ENCODE data around the gene ULK1. TPM values are rescaled to one million over a fixed set of nuclear protein-coding genes. Genes with fewer than 3 reads are reported as not detected.

The ULK1 gene
- total RNA-seq, 1 experiment from 2014 or later, result 48.9 TPM

- no peaks in the 10 kb centered on the region for H3K27me3 Mint-ChIP-seq (ENCODE audit: unreplicated experiment)
- TF ChIP-seq, protein P1, sequence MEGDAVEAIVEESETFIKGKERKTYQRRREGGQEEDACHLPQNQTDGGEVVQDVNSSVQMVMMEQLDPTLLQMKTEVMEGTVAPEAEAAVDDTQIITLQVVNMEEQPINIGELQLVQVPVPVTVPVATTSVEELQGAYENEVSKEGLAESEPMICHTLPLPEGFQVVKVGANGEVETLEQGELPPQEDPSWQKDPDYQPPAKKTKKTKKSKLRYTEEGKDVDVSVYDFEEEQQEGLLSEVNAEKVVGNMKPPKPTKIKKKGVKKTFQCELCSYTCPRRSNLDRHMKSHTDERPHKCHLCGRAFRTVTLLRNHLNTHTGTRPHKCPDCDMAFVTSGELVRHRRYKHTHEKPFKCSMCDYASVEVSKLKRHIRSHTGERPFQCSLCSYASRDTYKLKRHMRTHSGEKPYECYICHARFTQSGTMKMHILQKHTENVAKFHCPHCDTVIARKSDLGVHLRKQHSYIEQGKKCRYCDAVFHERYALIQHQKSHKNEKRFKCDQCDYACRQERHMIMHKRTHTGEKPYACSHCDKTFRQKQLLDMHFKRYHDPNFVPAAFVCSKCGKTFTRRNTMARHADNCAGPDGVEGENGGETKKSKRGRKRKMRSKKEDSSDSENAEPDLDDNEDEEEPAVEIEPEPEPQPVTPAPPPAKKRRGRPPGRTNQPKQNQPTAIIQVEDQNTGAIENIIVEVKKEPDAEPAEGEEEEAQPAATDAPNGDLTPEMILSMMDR (IDR thresholded peaks at IDR 0.05; ENCODE audit: unreplicated experiment), result no peak
- intact Hi-C loops (cut with micrococcal nuclease; ENCODE audit: unreplicated experiment), result no loop called here
- peaks cover 39% of the 10 kb centered on the region for H3K4me1 Mint-ChIP-seq (ENCODE audit: low read depth, unreplicated experiment)
- no peak overlapping the region for H3K27ac Mint-ChIP-seq (ENCODE audit: unreplicated experiment)
- no TSS peak for BruUV-seq (replicated peaks)
- CTCF ChIA-PET, result no interaction called here
- H3K4me3 Mint-ChIP-seq (ENCODE audit: low read depth, unreplicated experiment), result no peak overlapping the region
- no peak for DNase-seq
- H3K36me3 Mint-ChIP-seq (ENCODE audit: insufficient read depth, unreplicated experiment), result peaks cover 15% of the 10 kb centered on the region
- H3K9me3 Mint-ChIP-seq (ENCODE audit: low read depth, unreplicated experiment), result no peaks in the 10 kb centered on the region
These were observed 30.6 kb upstream of the ULK1 start for GRCh38 chr12:131863711-131864396.

- TF ChIP-seq, protein P1 (IDR thresholded peaks at IDR 0.05; ENCODE audit: unreplicated experiment), result no peak
- no peak overlapping the region for H3K27ac Mint-ChIP-seq (ENCODE audit: unreplicated experiment)
- no TSS peak for BruUV-seq (replicated peaks)
- H3K4me3 Mint-ChIP-seq (ENCODE audit: low read depth, unreplicated experiment), result no peak overlapping the region
- peaks cover 15% of the 10 kb centered on the region for H3K36me3 Mint-ChIP-seq (ENCODE audit: insufficient read depth, unreplicated experiment)
- no peak for DNase-seq
- H3K9me3 Mint-ChIP-seq (ENCODE audit: low read depth, unreplicated experiment), result no peaks in the 10 kb centered on the region
- intact Hi-C loops (cut with micrococcal nuclease; ENCODE audit: unreplicated experiment), result no loop called here
- CTCF ChIA-PET, result interaction anchor here (0.7 kb wide), 1 partner anchor 113 kb away, joined by 3 read pairs; no protein-coding TSS in a partner anchor
- H3K27me3 Mint-ChIP-seq (ENCODE audit: unreplicated experiment), result no peaks in the 10 kb centered on the region
- peaks cover 39% of the 10 kb centered on the region for H3K4me1 Mint-ChIP-seq (ENCODE audit: low read depth, unreplicated experiment)
These were observed 30.0 kb upstream of the ULK1 start for GRCh38 chr12:131864469-131864868.

DNA sequence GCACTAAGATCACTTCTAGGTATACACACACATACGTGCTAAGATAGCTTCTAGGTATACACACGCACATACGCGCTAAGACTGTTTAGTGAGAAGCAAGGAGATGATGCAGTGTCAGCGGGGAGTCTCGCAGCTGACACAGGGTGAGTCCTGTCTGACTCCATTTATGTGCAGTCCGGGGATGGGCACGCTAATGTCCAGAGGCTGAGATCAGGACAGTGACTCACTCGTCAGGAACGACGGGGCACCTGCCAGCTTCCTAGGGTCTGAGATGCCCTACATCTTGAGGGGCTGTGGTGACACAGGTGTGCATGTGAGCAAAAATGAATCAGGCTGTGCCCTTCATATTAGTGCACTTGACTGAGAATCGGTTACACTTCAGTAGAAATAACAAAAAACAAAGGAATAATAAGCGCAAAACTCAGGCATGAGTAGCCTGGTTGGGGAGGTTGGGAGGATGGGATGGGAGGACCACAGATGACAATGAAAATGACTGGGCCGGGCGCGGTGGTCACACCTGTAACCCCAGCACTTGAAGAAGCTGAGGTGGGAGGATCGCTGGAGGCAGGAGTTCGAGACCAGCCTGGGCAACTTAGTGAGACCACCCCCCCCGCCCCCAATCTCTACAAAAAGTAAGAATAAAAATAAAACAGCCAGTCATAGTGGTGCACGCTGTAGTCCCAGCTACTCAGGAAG lies 29.1 kb upstream of the ULK1 start:
- H3K27ac Mint-ChIP-seq (ENCODE audit: unreplicated experiment), result peak overlapping the region; percentile 25
- no peaks in the 10 kb centered on the region for H3K9me3 Mint-ChIP-seq (ENCODE audit: low read depth, unreplicated experiment)
- TF ChIP-seq, protein P1 (IDR thresholded peaks at IDR 0.05; ENCODE audit: unreplicated experiment), result no peak
- peak; percentile 70 for DNase-seq
- CTCF ChIA-PET, result interaction anchor here (0.6 to 0.7 kb wide), 3 partner anchors 10 to 112 kb away, joined by 3 to 7 read pairs (median 3); no protein-coding TSS in a partner anchor
- intact Hi-C loops (cut with micrococcal nuclease; ENCODE audit: unreplicated experiment), result no loop called here
- H3K36me3 Mint-ChIP-seq (ENCODE audit: insufficient read depth, unreplicated experiment), result peaks cover 11% of the 10 kb centered on the region
- BruUV-seq (replicated peaks), result no TSS peak
- H3K27me3 Mint-ChIP-seq (ENCODE audit: unreplicated experiment), result no peaks in the 10 kb centered on the region
- H3K4me3 Mint-ChIP-seq (ENCODE audit: low read depth, unreplicated experiment), result no peak overlapping the region
- peaks cover 41% of the 10 kb centered on the region for H3K4me1 Mint-ChIP-seq (ENCODE audit: low read depth, unreplicated experiment)

DNA sequence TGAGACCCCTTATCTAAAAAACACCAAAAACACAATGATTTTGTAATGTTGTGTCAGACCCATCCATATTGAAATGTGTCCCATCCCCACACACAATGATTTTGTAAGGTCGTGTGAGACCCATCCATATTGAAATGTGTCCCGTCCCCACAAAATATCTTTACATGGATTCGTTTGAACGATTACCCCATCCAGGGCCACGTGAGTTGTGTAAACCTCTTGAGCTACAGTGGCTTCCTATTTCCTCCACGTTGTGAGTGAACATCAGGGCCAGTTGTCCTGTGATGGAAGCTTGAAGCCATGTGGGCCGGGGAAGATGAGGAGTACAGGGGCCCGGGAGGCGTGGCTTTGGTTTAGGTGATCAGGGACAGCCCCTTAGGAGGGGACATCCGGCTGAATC lies 27.0 kb upstream of the ULK1 start:
- Mint-ChIP-seq H3K27me3 (ENCODE audit: unreplicated experiment) (no peaks in the 10 kb centered on the region), H3K4me1 (ENCODE audit: low read depth, unreplicated experiment) (peaks cover 36% of the 10 kb centered on the region), H3K36me3 (ENCODE audit: insufficient read depth, unreplicated experiment) (no peaks in the 10 kb centered on the region), H3K27ac (ENCODE audit: unreplicated experiment) (no peak overlapping the region), H3K9me3 (ENCODE audit: low read depth, unreplicated experiment) (no peaks in the 10 kb centered on the region), H3K4me3 (ENCODE audit: low read depth, unreplicated experiment) (no peak overlapping the region)
- intact Hi-C loops (cut with micrococcal nuclease; ENCODE audit: unreplicated experiment), result no loop called here
- TF ChIP-seq, protein P1 (IDR thresholded peaks at IDR 0.05; ENCODE audit: unreplicated experiment), result no peak
- CTCF ChIA-PET, result interaction anchor here (1.4 kb wide), 1 partner anchor 16 kb away, joined by 3 read pairs; no protein-coding TSS in a partner anchor
- DNase-seq, result no peak
- BruUV-seq (replicated peaks), result no TSS peak

All from Calu3 (cell line).